Ishikawa (cell line): ENCODE measurements around the gene QARS1.

Experiments used
- CEBPB ChIP-seq: IDR thresholded peaks from 2 replicates; pipeline ENCODE4 v1.6.1; 2012
- CREB1 ChIP-seq: IDR thresholded peaks from 2 replicates; pipeline ENCODE4 v1.6.1; 2012; ENCODE audit warnings: low read depth
- EGR1 ChIP-seq: IDR thresholded peaks from 2 replicates; pipeline ENCODE4 v1.6.1; 2012
- EP300 ChIP-seq: IDR thresholded peaks from 2 replicates; pipeline ENCODE4 v1.6.1; 2012; ENCODE audit warnings: borderline replicate concordance
- FOXM1 ChIP-seq: IDR thresholded peaks from 2 replicates; pipeline ENCODE4 v1.6.1; 2012; ENCODE audit warnings: low read depth, borderline replicate concordance
- MAX ChIP-seq: IDR thresholded peaks from 2 replicates; pipeline ENCODE4 v1.6.1; 2012
- NFIC ChIP-seq: IDR thresholded peaks from 2 replicates; pipeline ENCODE4 v1.6.1; 2012
- RAD21 ChIP-seq: IDR thresholded peaks from 2 replicates; pipeline ENCODE4 v1.6.1; 2012; ENCODE audit warnings: low read depth
- REST ChIP-seq: IDR thresholded peaks from 2 replicates; pipeline ENCODE4 v1.6.1; 2012; ENCODE audit warnings: low read depth, mild to moderate bottlenecking
- TAF1 ChIP-seq: IDR thresholded peaks from 2 replicates; pipeline ENCODE4 v1.6.1; 2012; ENCODE audit warnings: low read depth, mild to moderate bottlenecking
- TCF12 ChIP-seq: IDR thresholded peaks from 2 replicates; pipeline ENCODE4 v1.6.1; 2012; ENCODE audit warnings: low read depth
- TEAD4 ChIP-seq: IDR thresholded peaks from 2 replicates; pipeline ENCODE4 v1.6.1; 2012
- USF1 ChIP-seq: IDR thresholded peaks from 2 replicates; pipeline ENCODE4 v1.6.1; 2012
- YY1 ChIP-seq: IDR thresholded peaks from 2 replicates; pipeline ENCODE4 v1.6.1; 2012; ENCODE audit warnings: low read depth
- ZBTB7A ChIP-seq: IDR thresholded peaks from 2 replicates; pipeline ENCODE4 v1.6.1; 2012; ENCODE audit warnings: low read depth

QARS1 gene

GRCh38 chr3:49131576-49131975 is 27.0 kb upstream of the QARS1 start:
- TF ChIP-seq EGR1 (no peak), YY1 (no peak), FOXM1 (no peak), NFIC (no peak), ZBTB7A (no peak), CEBPB (no peak), TEAD4 (no peak), TCF12 (no peak), EP300 (no peak), USF1 (no peak), TAF1 (no peak), CREB1 (no peak), MAX (no peak), RAD21 (no peak), REST (no peak)

- TF ChIP-seq ZBTB7A (no peak), YY1 (no peak), CEBPB (no peak), REST (no peak), MAX (no peak), EGR1 (no peak), FOXM1 (no peak), CREB1 (no peak), TCF12 (no peak), USF1 (no peak), TEAD4 (no peak), RAD21 (no peak), EP300 (no peak), TAF1 (no peak), NFIC (no peak)
Observed at GRCh38 chr3:49131040-49131439, 26.5 kb upstream of the QARS1 start.

GRCh38 chr3:49124991-49125670 is 20.6 kb upstream of the QARS1 start:
- no peak for TF ChIP-seq USF1
- TF ChIP-seq NFIC: no peak
- TF ChIP-seq TCF12: no peak
- TF ChIP-seq TEAD4: no peak
- no peak for TF ChIP-seq EP300
- TF ChIP-seq RAD21: no peak
- no peak for TF ChIP-seq ZBTB7A
- no peak for TF ChIP-seq MAX
- TF ChIP-seq REST: no peak
- TF ChIP-seq CREB1: no peak
- TF ChIP-seq TAF1: no peak
- TF ChIP-seq EGR1: no peak

GRCh38 chr3:49124203-49124602 is 19.6 kb upstream of the QARS1 start:
- TF ChIP-seq CEBPB (no peak), CREB1 (no peak), MAX (no peak), FOXM1 (no peak), TCF12 (no peak), ZBTB7A (no peak), TAF1 (no peak), NFIC (no peak), YY1 (no peak), RAD21 (no peak), USF1 (no peak), TEAD4 (no peak), EP300 (no peak)
